A204.1 (cell line): ENCODE results near the gene NOP56.
"Not testable (repeated sequence)": the region's sequence is repeated elsewhere in the genome, so short reads cannot be mapped to it uniquely, and the experiment has no call there.

Experiments used
- FAIRE-seq: peaks from 2 replicates; lab custom pipeline; 2012; peaks lifted over from hg19 to GRCh38; lab: Jason Lieb, UNC

Gene NOP56

DNA sequence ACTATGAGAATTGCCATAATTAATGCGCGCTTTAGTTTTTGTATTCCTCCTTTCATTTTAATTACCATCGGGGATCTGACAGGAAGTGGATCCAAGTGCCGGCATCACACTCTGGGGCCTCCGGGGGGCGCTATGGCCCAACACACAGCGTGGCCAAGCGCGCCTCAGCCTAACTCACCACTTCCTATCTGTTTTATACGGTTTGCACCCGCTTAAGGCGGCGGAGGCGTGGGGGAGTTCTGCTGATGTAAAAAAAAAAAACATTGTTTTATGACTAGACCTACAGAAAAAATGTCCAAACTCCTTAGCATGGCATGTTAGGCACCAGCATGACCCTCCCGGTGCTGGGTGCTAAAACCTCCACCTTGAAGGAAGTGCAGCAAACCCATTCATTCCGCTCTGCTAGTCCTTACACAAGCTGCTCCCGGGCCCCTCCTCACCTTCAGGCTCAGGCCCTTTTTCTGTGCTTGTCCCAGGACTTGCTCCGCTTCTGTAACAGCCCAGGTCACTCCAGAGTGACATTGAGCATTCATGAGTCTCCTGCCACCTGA lies 35.7 kb downstream of the NOP56 start:
- no peak for FAIRE-seq

GRCh38 chr20:2690213-2690612 lies 37.8 kb downstream of the NOP56 start:
- FAIRE-seq = no peak

DNA sequence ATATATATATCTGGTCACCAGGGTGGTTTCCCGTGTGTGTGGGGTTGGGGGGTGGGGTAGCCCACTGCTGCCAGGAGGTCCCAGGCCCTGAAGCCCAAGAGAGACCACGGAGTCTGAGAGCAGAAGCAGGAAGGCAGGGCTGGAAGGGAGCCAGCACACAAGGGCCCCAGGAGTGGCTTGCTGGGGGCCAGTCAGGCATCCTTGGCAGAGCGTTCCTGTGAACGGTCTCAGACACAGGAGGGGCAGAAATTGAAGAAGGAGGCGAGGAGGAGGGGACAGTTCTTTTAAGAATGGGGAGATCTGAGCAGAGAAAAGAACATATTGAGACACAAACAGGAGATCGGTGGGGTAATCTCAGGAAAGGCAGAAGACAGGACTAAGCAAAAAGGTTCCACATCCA lies 38.3 kb downstream of the NOP56 start:
- no peak for FAIRE-seq

- FAIRE-seq = no peak
Observed at GRCh38 chr20:2691127-2691526, 38.7 kb downstream of the NOP56 start.

DNA sequence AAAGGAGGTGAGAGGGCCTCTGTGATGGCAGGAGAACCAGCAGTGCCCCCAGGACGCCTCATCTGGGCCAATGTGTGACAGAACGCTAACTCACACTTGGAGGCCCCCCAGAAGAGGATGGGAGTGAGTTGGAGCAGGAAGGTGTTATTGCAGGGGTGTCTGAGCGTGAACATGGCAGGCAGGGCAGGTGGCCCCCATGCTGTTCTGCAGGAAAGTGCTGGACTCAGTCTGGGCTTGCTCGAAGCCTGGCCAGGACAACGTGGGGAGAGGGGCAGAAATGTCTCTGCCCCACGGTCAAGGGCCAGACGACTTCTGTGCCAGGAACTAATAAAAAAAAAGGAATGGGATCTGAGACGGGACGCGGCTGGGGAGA lies 39.2 kb downstream of the NOP56 start:
- no peak for FAIRE-seq

DNA sequence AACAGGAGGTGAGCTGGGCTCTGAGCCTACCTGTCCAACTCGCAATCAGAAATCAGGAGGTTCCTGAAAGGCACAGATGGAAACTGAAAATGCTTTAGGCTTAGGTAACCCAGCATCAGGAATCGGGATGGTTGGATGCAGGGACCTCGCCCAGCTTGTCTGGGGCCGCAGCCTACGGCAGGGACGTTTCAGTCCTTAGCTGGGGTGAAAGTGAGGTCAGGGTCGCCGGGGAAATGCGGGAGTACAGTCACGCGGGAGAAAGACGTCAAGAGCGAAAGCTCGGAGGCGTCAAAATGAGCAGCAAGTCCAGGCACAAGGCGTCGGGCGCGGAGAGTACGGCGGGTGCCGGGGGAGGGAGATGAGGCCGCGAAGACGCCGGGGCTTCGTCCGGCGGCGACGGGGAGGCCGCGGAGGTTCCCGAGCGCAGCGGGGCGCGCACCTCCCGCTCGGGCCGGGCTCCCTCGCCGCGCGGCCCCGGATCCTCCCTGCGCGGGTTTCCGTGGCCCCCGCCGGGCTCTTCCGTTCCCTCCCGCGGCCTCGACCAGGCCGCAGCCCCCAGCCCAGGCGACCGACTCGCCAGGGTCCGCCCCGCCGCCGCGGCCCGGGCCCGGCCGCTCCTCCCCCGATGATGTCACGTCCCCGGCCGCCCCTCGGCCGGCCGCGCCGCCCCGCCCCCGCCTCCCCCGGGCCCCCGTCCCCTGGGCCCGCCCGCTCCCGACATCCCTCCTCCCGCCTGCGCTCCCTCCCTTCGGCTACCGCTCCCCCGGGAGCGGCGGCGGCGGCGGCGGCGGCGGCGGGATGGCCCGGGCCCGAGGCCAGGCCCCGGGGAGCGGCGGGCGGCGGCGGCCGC lies 39.8 kb downstream of the NOP56 start, which contains the start of gene EBF4:
Gene EBF4, plus strand, starts transcription at position 745 of the 850 bp plus-strand sequence. CDS start 866 bp downstream, outside the sequence.
- FAIRE-seq = no peak

- FAIRE-seq = no peak
Observed at GRCh38 chr20:2692886-2693285, 40.5 kb downstream of the NOP56 start.

DNA sequence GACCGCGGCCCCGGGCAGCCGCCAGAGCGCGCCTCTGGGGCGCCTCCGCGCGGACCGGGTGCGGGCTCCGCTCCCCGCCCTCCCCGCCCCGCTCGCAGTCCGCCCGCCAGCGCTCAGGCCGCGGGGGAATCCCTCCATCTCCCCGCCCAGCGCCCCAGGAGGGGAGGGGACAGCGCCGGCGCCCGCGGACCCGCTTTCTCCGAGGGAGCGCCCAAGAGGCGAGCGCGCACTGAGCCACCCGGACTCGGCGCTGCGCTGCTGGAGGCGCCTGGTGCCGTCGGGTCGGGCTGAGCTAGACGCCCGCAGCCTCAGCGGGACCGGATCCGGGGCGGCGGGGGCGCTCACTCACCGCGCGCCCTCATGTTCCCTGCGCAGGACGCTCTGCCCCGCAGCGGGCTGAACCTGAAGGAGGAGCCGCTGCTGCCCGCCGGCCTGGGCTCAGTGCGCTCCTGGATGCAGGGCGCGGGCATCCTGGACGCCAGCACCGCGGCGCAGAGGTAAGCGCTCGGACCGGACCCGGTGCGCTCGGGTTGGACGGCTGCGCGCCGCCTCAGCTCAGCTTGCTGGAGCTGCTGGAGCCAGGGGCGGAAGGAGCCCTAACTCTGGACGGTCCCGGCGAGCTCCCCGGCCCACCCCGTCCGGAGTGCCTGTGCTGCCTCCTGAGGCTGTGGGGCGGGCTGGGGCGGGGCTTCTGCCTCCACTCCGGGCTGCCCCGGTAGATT lies 41.0 kb downstream of the NOP56 start:
- FAIRE-seq = no peak

- no peak for FAIRE-seq
Observed at GRCh38 chr20:2694008-2694471, 41.6 kb downstream of the NOP56 start.

GRCh38 chr20:2694519-2694918 lies 42.1 kb downstream of the NOP56 start:
- no peak for FAIRE-seq

DNA sequence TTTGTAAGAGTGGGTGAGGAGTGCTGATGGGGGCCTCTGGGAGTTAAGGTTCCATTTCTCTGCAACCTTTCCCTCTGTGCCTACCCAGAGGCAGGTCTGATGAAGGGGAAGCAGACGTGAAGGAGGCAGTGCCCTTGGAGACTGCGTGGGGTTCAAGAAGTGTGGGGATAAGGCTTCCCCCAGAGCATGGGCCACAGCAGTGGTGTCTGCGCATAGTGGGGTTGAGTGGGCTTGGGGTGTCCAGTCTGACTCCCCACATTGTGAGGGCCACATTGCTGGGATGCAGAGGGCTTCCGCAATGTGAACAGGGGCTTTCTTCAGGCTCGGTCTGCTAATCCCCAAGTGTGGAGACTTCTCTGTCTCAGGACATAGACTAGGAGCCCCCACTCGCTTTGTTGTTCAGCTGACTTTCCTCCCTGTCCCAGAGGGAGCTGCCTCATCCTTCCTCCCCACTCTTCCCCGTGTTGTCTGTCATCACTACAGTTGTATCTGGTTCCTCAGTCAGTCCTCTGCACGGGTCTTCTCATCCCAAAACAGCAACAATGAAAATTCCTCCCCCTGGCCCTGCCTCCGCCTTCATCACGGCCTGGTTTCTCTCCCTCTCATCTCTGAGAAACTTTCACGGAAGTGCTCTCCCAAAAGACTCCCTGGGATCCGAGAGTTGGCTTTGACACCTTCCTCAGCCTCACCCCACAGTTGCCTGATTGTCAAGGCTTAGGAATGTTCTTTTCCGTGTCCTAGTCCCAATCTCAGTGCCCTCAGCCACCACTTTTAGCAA lies 43.0 kb downstream of the NOP56 start:
- FAIRE-seq = no peak

DNA sequence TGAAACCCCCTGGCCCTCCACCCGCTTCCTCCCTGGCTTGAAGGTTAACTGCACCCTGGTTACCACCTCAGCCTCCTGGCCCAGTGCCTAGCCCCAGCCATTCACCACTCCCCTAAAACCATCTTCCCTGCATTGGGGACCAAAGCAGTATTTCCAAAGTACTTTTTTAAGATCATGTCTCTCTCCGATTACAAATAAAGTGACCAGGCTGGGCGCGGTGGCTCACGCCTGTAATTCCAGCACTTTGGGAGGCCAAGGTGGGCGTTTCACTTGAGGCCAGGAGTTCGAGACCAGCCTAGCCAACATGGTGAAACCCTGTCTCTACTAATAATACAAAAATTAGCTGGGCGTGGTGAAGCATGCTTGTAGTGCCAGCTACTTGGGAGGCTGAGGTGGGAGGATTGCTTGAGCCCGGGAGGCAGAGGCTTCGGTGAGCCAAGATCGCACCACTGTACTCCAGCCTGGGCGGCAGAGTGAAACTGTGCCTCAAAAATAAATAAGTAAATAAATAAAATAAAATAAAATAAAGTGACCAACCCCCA lies 43.6 kb downstream of the NOP56 start:
- FAIRE-seq = not testable (repeated sequence)

- FAIRE-seq = no peak
Observed at GRCh38 chr20:2696646-2697045, 44.2 kb downstream of the NOP56 start.

DNA sequence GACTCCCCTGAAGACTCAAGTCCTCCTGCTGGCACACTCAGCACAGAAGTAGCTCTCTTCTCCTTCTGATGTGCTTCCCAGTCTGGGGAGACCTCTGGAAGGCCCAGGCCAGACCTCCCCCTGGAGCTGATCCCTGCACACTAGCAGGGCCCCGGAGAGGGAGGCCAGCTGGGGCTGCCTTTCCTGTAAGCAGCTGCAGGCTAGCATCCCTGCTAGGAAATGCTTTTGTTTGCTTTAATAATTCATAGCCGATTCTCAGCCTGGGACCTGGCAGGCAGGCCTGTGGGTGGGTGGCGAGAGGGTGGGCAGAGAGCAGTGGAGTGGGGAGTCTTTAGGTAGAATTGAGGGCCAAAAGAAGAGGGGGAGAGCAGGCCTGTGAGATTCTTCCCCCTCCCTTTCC lies 45.3 kb downstream of the NOP56 start:
- no peak for FAIRE-seq

GRCh38 chr20:2698186-2698817 lies 45.9 kb downstream of the NOP56 start:
- FAIRE-seq = no peak

DNA sequence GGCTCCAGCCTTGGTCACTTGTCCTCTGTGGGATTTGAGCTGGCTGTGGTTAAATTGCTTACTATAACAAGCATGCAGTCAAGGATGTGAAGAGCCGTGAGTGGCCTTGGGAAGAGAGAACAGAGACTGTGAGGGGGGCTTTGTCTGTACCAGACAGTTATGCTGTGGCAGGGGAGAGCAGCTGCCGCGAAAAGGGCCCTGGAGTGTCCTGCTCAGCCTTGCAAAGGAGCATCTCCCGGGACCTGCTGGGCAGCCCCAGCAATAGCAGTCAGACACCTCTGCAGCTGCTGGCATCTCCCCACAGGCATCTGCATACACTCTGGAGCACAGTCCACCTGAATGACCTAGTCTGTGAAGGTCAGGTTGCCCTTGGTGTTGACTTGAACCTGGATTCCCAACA lies 46.5 kb downstream of the NOP56 start:
- no peak for FAIRE-seq

- no peak for FAIRE-seq
Observed at GRCh38 chr20:2699775-2700413, 47.5 kb downstream of the NOP56 start.

- FAIRE-seq = no peak
Observed at GRCh38 chr20:2700913-2701620, 48.6 kb downstream of the NOP56 start.

DNA sequence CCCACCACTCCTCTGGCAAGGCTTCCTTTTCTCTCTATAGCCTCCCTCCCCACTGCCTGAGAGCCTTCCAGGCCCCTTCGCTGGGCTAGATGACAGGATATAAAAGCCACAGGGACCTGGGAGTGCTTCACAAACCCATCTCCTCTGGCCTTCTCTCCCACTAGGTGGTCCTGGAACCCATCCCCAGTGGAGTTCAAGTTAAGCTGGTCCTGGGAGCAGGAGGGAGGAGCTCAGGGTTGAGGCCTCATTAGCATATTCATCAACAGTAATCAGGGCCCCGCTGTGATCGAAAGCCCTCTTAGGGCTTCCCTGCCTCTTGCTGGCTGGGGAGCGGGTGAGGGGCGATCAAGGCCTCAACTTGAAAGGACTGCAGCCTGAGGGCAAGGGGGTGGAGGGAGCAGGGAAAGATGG lies 49.2 kb downstream of the NOP56 start:
- FAIRE-seq = no peak

- no peak for FAIRE-seq
Observed at GRCh38 chr20:2703716-2704475, 51.5 kb downstream of the NOP56 start.
